GM21576 (cell line): ENCODE results near the gene XXYLT1.
"Not testable (repeated sequence)": the region's sequence is repeated elsewhere in the genome, so short reads cannot be mapped to it uniquely, and the experiment has no call there.

Experiments
- ATAC-seq: cut with Tn5 transposase; IDR thresholded peaks from one replicate; pipeline ENCODE4 v1.9.1; 2021; ENCODE audit warnings: mild to moderate bottlenecking, moderate library complexity; ENCODE audit not compliant: unreplicated experiment

XXYLT1 gene

GRCh38 chr3:195058336-195059005 is 212.5 kb downstream of the XXYLT1 start:
- no peak for ATAC-seq

GRCh38 chr3:195057716-195058115 is 213.2 kb downstream of the XXYLT1 start:
- ATAC-seq: no peak

GRCh38 chr3:195056506-195056905 is 214.5 kb downstream of the XXYLT1 start:
- no peak for ATAC-seq

- no peak for ATAC-seq
Observed at GRCh38 chr3:195054311-195054710, 216.6 kb downstream of the XXYLT1 start.

GRCh38 chr3:195052939-195053338 is 218.0 kb downstream of the XXYLT1 start:
- no peak for ATAC-seq

GRCh38 chr3:195050296-195050695 is 220.7 kb downstream of the XXYLT1 start:
- not testable (repeated sequence) for ATAC-seq

- ATAC-seq: no peak
Observed at GRCh38 chr3:195048059-195048905, 222.7 kb downstream of the XXYLT1 start.

- ATAC-seq: no peak
Observed at GRCh38 chr3:195047536-195047935, 223.4 kb downstream of the XXYLT1 start.

- no peak for ATAC-seq
Observed at GRCh38 chr3:195046441-195046840, 224.5 kb downstream of the XXYLT1 start.

- ATAC-seq: no peak
Observed at GRCh38 chr3:195045481-195046210, 225.3 kb downstream of the XXYLT1 start.

GRCh38 chr3:195044411-195044810 is 226.5 kb downstream of the XXYLT1 start:
- no peak for ATAC-seq

GRCh38 chr3:195043607-195044339 is 227.2 kb downstream of the XXYLT1 start:
- no peak for ATAC-seq

GRCh38 chr3:195042743-195043606 is 228.0 kb downstream of the XXYLT1 start:
- ATAC-seq: no peak

- ATAC-seq: no peak
Observed at GRCh38 chr3:195041871-195042742, 228.9 kb downstream of the XXYLT1 start.

- no peak for ATAC-seq
Observed at GRCh38 chr3:195040773-195041520, 230.0 kb downstream of the XXYLT1 start.

GRCh38 chr3:195040094-195040493 is 230.9 kb downstream of the XXYLT1 start:
- no peak for ATAC-seq

GRCh38 chr3:195039180-195039843 is 231.6 kb downstream of the XXYLT1 start:
- ATAC-seq: no peak

- ATAC-seq: no peak
Observed at GRCh38 chr3:195038161-195038560, 232.8 kb downstream of the XXYLT1 start.
